CD4-positive, alpha-beta T cell treated with Interleukin-17A for 1 hour (primary cell): ENCODE measurements around the gene VCAM1.

Experiments used
- DNase-seq: peaks from one replicate; pipeline ENCODE4 v3.0.0-alpha.2; 2020

The VCAM1 gene

DNA sequence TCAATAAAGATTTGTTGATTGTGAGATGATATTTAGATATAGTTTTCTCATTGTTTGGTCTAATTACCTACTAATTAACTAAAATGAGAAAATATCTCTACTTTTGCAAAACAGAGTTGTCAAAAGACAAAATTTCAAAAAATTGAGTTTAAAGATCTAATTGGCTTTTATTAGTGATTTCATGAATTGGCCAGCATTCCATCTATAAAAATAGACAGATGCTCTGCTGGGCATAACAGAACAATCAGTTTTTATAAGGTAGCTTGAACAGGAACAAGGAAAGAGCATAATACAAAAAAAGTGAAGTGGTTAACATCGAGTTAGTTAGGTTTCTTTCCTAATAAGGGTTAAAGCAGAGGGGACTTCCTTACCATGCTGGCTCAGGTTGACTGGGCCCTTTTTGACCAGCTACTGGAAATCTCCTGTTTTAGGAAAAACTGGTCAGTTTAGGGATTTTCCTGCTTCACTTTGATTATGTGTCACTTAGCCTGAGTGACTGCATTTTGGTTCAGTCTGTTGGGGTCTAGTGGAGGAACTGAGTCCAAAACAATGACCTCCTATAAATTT lies 63.0 kb downstream of the VCAM1 start:
- no peak for DNase-seq

GRCh38 chr1:100785470-100786052 lies 66.0 kb downstream of the VCAM1 start:
- DNase-seq, result no peak

DNA sequence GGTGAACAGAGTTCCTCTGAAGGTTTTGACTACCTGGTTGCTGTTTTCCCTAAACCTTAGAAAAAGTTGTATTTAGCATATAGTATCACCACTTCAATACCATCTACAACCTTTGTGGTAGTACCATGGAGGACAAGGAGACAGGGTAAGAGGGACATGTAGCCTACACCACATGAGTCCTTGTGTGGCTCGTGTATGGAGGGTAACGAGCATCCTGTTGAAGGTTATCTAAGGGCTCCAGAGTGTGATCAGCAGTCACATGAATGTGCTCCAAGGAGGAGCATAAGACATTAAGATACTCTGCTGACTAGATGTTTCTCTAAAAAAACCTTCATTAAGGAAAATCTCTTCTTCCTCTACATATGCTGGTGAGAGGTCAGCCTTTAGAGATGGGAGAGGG lies 67.3 kb downstream of the VCAM1 start:
- no peak for DNase-seq
